GM19099 (cell line): Measurements from ENCODE around the gene TVP23A.

ENCODE experiments used
- POLR2A ChIP-seq: IDR thresholded peaks from 3 replicates; pipeline ENCODE4 v1.6.1; 2011; ENCODE audit warnings: low read depth; ENCODE audit not compliant: insufficient read length; ENCODE audit errors: extremely low read depth

The TVP23A gene

DNA sequence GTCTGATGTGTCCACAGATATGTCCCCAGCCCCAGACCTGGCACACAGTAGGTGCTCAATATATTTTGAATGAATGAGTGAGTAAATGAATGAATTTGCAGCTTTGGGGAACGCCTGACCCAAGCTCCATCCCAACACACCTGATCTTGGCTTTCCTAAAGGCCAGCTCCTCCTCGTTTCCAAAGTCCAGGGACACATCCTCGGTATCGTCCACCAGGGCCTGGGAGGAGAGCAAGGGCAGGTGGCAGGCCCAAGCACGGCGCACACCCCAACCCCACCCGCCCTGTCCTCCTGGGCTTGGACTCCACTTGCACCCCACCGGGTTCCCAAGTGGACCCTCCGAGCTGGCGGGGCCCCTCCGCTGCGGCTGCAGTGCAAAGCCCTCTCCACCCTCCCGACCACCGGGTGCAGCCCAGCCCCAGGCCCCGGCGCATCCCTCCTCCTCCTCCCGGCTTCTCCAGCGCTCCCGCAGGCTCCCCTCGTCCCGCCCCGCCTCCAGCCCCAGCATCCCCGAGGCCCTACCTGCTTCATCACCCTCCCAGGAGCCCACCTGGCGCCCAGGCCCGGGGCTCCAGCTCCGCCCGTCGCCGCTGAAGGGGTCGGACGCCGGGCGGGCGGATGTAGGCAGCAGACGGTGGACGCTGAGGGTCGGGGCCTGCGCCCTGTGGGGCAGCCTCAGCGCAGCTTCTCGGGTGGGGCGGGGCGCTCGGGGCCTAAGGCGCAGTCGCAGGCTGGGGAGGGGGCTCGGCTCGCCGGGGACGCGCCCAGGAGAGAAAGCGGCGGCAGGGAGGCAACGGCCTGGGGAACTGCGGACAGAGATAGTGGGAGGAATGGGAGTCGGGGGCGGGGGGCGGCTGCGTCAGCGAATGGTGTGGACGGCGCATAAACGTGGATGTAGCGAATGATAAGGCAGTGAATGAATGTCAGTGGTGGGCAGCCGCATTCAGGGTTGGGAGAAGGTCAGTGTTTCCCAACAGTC is at the start of gene TVP23A:
Gene TVP23A (minus strand): TSS at position 832 of the 979 bp plus-strand sequence. CDS start 301 bp downstream, at position 531.
- TF ChIP-seq POLR2A = no peak

- no peak for TF ChIP-seq POLR2A
Observed at GRCh38 chr16:10868104-10868595, 49.6 kb upstream of the TVP23A start.

DNA sequence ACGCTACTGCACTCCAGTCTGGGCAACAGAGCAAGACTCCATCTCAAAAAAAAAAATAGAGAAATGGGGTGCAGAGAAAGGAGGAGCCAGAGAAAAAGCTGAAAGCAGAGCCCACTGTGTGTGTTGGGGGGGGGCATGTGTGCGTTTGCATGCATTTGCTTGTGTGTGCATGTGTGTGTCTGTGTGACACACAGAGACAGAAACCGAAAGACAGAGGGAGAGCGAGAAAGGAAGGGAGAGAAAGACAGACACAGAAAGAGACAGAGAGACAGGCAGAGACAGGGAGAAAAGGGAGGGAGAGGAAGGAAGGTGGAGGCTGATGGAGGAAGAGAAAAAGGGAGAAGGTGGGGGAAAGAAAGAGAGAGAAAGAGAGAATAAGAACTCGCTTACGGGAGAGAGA is 48.6 kb upstream of the TVP23A start:
- TF ChIP-seq POLR2A = no peak

- no peak for TF ChIP-seq POLR2A
Observed at GRCh38 chr16:10865991-10866966, 47.7 kb upstream of the TVP23A start.

- TF ChIP-seq POLR2A = no peak
Observed at GRCh38 chr16:10862438-10862837, 43.8 kb upstream of the TVP23A start.

- no peak for TF ChIP-seq POLR2A
Observed at GRCh38 chr16:10859658-10860057, 41.1 kb upstream of the TVP23A start.

DNA sequence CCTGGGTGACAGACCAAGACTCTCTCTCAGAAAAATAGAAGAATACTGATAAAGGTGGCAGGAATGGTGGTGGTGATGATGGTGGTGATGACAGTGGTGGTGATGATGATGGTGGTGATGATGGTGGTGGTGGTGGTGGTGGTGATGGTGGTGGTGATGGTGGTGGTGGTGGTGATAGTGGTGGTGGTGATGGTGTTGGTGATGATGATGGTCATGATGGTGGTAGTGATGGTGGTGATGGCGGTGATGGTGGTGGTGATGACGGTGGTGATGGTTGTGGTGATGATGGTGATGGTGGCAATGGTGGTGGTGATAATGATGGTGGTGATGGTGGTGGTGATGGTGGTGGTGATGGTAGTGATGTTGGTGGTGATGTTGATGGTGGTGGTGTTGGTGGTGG is 40.4 kb upstream of the TVP23A start:
- TF ChIP-seq POLR2A = no peak

GRCh38 chr16:10858203-10858602 is 39.6 kb upstream of the TVP23A start:
- no peak for TF ChIP-seq POLR2A

GRCh38 chr16:10856042-10856441 is 37.4 kb upstream of the TVP23A start:
- no peak for TF ChIP-seq POLR2A

DNA sequence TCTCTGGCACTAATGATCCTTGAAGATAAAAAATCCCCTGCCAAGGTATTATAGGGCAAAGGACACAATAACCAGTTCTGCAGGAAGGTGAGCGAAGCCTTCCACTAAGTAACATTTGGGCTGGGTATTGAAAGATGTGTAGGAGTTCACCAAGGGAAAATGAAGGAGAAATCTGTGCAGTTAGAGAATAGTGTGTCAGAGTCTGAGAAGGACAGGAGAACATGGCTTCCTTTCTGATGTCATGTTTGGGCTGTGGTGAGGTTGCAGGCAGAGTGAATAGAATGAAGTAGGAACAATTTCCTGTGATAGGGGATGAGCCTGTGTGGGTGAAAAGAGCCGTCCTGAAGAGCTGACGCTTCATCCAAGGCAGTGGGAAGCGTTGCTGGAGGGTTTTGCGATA is 34.4 kb upstream of the TVP23A start:
- TF ChIP-seq POLR2A = no peak

DNA sequence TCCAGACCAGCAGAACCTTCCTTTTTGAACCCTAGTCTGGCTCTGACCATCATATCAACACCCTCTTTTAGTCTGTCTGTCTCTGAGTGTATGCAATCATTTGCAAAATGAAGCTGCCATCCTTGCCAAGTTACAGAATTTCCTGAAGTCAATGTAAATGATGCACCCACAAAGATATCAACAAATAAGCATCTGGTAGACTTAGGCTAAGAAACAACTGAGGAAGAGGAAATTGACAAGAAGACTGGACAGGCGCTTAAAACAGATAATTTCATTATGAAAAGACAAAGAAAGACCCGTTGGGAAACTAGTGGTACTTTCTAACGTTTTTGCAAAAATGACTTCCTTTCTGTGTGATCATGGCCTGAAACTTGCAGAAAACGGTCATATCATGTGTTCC is 33.7 kb upstream of the TVP23A start:
- TF ChIP-seq POLR2A = no peak

DNA sequence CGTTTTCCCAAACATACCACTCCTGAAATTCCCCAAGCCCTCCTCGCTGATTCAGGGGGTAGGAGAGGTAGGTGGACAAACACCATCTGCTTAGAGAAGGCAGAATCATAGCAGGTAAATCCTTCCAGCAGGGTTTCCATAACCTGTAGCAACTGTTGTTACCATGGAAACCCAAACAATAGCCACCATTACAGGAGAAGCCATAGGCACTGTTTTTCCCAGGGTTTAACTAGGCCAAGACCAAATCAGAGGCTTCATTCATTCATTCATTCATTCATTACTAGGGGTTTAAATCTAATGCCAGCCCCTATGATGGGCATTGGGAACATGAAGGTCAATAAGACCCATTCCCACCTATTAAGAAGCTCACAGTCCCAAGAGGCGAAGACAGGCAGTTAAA is 32.9 kb upstream of the TVP23A start:
- no peak for TF ChIP-seq POLR2A

GRCh38 chr16:10850478-10850850 is 31.9 kb upstream of the TVP23A start:
- TF ChIP-seq POLR2A = no peak

- no peak for TF ChIP-seq POLR2A
Observed at GRCh38 chr16:10849736-10850477, 31.3 kb upstream of the TVP23A start.

DNA sequence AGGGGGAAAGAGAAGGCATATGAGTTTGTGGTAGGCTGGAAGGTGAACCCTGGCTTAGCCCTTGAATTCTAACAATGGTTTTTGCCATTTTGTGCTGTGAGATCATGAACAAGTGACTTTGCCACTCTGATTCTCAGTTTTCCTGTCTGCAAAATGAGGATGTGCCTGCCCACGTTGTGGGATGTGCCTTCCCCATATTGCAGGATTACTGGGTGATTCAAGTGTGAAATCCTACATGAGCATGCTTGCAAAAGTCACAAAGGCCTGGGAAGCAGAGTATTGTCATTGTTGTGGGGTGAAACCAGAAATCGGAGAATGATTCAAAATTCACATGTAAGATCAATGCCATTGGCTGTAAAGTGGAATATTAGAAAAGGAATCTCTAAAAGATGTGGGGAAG is 28.6 kb upstream of the TVP23A start:
- TF ChIP-seq POLR2A = no peak
